BE2C (cell line): ENCODE data around the gene TRPM7.

Experiments used
- DNase-seq: peaks from one replicate; pipeline ENCODE4 v3.0.0-alpha.2; 2020
- H3K27me3 ChIP-seq: fragments of 250-450 bp; sonication (Bioruptor Pico); 2 replicates; pipeline ENCODE4 v1.5.1; 2020; ENCODE audit warnings: mild to moderate bottlenecking
- H3K36me3 ChIP-seq: fragments of 250-450 bp; sonication (Bioruptor Pico); 2 replicates; pipeline ENCODE4 v1.5.1; 2020; ENCODE audit warnings: mild to moderate bottlenecking
- H3K4me1 ChIP-seq: fragments of 250-450 bp; sonication (Bioruptor Pico); 2 replicates; pipeline ENCODE4 v1.5.1; 2020
- H3K4me3 ChIP-seq: 2 replicates; pipeline ENCODE4 v1.5.1; 2011; ENCODE audit warnings: low read depth, low read length
- H3K9me3 ChIP-seq: fragments of 250-450 bp; sonication (Bioruptor Pico); 2 replicates; pipeline ENCODE4 v1.5.1; 2020
- TF ChIP-seq, protein P1 (sequence below): IDR thresholded peaks from 2 replicates; pipeline ENCODE4 v1.5.1; 2012; ENCODE audit warnings: mild to moderate bottlenecking, low read depth, low read length

The TRPM7 gene

DNA sequence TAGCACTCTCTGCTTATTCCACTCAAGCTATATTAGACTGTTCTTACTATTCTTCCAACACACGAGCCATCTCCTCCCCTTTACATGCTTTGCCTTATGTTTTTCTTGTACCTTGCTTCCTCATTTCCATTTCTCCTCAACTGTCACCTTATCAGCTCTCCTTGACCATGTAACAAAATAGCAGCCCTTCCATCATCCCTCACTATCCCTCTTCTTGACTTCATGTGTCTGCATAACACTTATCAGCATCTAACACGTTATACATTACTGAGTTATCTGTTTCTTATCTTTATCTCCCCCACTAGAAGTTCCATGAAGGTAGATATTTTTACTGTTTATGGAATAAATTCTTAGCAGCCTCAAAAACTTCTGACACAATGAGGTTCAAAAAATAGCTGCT, 45.3 kb downstream of the TRPM7 start:
- peaks cover 67% of the 10 kb centered on the region for H3K36me3 ChIP-seq
- H3K9me3 ChIP-seq = no peaks in the 10 kb centered on the region
- TF ChIP-seq, protein P1, sequence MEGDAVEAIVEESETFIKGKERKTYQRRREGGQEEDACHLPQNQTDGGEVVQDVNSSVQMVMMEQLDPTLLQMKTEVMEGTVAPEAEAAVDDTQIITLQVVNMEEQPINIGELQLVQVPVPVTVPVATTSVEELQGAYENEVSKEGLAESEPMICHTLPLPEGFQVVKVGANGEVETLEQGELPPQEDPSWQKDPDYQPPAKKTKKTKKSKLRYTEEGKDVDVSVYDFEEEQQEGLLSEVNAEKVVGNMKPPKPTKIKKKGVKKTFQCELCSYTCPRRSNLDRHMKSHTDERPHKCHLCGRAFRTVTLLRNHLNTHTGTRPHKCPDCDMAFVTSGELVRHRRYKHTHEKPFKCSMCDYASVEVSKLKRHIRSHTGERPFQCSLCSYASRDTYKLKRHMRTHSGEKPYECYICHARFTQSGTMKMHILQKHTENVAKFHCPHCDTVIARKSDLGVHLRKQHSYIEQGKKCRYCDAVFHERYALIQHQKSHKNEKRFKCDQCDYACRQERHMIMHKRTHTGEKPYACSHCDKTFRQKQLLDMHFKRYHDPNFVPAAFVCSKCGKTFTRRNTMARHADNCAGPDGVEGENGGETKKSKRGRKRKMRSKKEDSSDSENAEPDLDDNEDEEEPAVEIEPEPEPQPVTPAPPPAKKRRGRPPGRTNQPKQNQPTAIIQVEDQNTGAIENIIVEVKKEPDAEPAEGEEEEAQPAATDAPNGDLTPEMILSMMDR = no peak
- H3K4me3 ChIP-seq = no peak overlapping the region
- DNase-seq = no peak
- no peaks in the 10 kb centered on the region for H3K4me1 ChIP-seq
- H3K27me3 ChIP-seq = no peaks in the 10 kb centered on the region

DNA sequence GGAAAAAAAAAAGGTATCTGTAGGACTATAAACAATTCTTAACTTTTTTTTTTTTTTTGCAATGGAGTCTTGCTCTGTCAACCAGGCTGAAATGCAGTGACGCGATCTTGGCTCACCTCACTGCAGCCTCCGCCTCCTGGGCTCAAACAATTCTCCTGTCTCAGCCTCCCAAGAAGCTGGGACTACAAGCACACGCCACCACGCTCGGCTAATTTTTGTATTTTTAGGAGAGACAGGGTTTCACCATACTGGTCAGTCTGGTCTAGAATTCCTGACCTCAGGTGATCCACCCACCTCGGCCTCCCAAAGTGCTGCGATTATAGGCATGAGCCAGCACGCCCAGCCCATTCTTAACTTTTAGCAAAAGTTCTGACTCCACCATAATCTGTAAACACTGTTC, 50.5 kb downstream of the TRPM7 start:
- Histone ChIP-seq H3K36me3 (peaks cover 65% of the 10 kb centered on the region), H3K9me3 (no peaks in the 10 kb centered on the region), H3K4me1 (no peaks in the 10 kb centered on the region), H3K4me3 (no peak overlapping the region), H3K27me3 (no peaks in the 10 kb centered on the region)
- TF ChIP-seq, protein P1 = no peak
- no peak for DNase-seq

- H3K36me3 ChIP-seq = peaks cover 78% of the 10 kb centered on the region
- H3K27me3 ChIP-seq = no peaks in the 10 kb centered on the region
- no peak overlapping the region for H3K4me3 ChIP-seq
- H3K9me3 ChIP-seq = no peaks in the 10 kb centered on the region
- no peaks in the 10 kb centered on the region for H3K4me1 ChIP-seq
- TF ChIP-seq, protein P1 = no peak
- DNase-seq = no peak
Measured at GRCh38 chr15:50633653-50634052, 52.9 kb downstream of the TRPM7 start.

- H3K4me1 ChIP-seq = no peaks in the 10 kb centered on the region
- DNase-seq = no peak
- TF ChIP-seq, protein P1 = no peak
- no peaks in the 10 kb centered on the region for H3K9me3 ChIP-seq
- H3K36me3 ChIP-seq = peaks cover 77% of the 10 kb centered on the region
- no peaks in the 10 kb centered on the region for H3K27me3 ChIP-seq
- no peak overlapping the region for H3K4me3 ChIP-seq
Measured at GRCh38 chr15:50628421-50628820, 58.2 kb downstream of the TRPM7 start.

DNA sequence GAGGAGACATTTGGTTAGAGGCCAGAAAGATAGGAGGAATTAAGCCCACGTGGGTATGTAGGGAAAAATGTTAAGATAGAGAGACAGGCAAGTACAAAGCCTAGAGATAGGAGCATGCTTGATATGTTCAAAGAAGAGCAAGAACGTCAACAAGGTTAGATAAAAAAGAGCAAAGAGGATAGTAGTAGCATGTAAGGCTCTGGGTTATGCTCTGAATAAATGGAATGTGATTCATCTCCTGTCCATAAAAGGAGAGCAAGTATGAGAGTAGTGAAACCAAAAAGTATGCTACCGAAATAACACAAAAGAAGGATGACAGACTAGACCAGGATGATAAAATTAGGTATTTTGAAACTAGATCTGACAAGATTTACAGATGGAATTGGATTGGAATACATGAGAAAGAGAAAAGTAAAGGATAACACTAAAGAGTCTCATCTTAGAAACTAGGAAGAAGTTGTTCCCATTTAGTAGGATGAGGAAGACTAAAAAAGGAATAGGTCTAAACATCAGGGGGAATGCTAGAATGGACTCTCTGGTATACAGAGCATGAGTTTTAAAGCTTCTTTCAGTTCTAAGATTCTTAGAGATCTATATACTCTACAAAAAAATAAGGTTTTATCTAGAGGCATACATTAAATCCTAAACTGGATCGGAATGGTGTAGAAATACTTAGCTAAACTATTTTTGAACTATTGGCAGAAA, 59.1 kb downstream of the TRPM7 start:
- Histone ChIP-seq H3K9me3 (no peaks in the 10 kb centered on the region), H3K4me3 (no peak overlapping the region), H3K36me3 (peaks cover 71% of the 10 kb centered on the region), H3K4me1 (no peaks in the 10 kb centered on the region), H3K27me3 (no peaks in the 10 kb centered on the region)
- TF ChIP-seq, protein P1 = no peak
- no peak for DNase-seq

GRCh38 chr15:50624616-50625168, 61.9 kb downstream of the TRPM7 start:
- Histone ChIP-seq H3K4me1 (no peaks in the 10 kb centered on the region), H3K36me3 (peaks cover 66% of the 10 kb centered on the region), H3K4me3 (no peak overlapping the region), H3K9me3 (no peaks in the 10 kb centered on the region; the same call in 1 of the 2 replicates), H3K27me3 (no peaks in the 10 kb centered on the region)
- no peak for DNase-seq
- TF ChIP-seq, protein P1 = no peak
